Endothelial cell of umbilical vein (primary cell): Measurements from ENCODE around the gene SPIB. TPM values are rescaled to one million over a fixed set of nuclear protein-coding genes. Genes with fewer than 3 reads are reported as not detected.

Experiments used
- BruUV-seq: library from RNA; stranded (reverse); fragments of 400-500 nt; replicated peaks from 2 replicates; lab custom pipeline; 2021; lab: Mats Ljungman, UMichigan
- CTCF ChIA-PET: fragments of 300-600, 350-600 bp; sonication (Branson Sonifier 250); formaldehyde crosslinking; loops from one replicate; lab custom pipeline; 2021; ENCODE audit warnings: antibody characterized with exemption, inconsistent platforms; lab: Charles Lee
- POLR2A ChIA-PET: fragments of 300-600, 350-600 bp; sonication (Branson Sonifier 250); formaldehyde crosslinking; loops from one replicate; lab custom pipeline; 2021; ENCODE audit warnings: antibody characterized with exemption, inconsistent platforms; lab: Charles Lee
- DNase-seq: peaks from one replicate; pipeline ENCODE4 v3.0.0-alpha.2; 2011; ENCODE audit warnings: low read depth, low spot score
- FAIRE-seq: peaks from 2 replicates; lab custom pipeline; 2011; peaks lifted over from hg19 to GRCh38; lab: Jason Lieb, UNC
- H2AFZ ChIP-seq: 2 replicates; pipeline ENCODE4 v1.6.0; 2012; ENCODE audit warnings: low read depth, low read length, control low read depth, inconsistent platforms
- H3K27ac ChIP-seq: 2 replicates; pipeline ENCODE4 v1.5.1; 2011; ENCODE audit warnings: low read depth, mild to moderate bottlenecking, control low read depth, low read length, moderate library complexity; ENCODE audit not compliant: insufficient read depth
- H3K27me3 ChIP-seq, 2 experiments: 2 replicates each; pipeline versions ENCODE4 v1.6.0 to v1.6.1; 2011; ENCODE audit warnings: low read length in 2 of 2, mixed read lengths in 1 of 2; ENCODE audit not compliant: control insufficient read depth in 2 of 2, insufficient read depth in 2 of 2
- H3K36me3 ChIP-seq, 2 experiments: 2 replicates in 1 of 2; 3 replicates in 1 of 2; pipeline ENCODE4 v1.5.1; 2011; ENCODE audit warnings: low read length in 2 of 2, mild to moderate bottlenecking in 1 of 2, moderate library complexity in 1 of 2; ENCODE audit not compliant: control insufficient read depth in 2 of 2, insufficient read depth in 2 of 2; ENCODE audit errors: extremely low read depth in 1 of 2
- H3K4me1 ChIP-seq: 3 replicates; pipeline ENCODE4 v1.5.1; 2011; ENCODE audit warnings: mild to moderate bottlenecking, low read length; ENCODE audit not compliant: control insufficient read depth, insufficient read depth; ENCODE audit errors: extremely low read depth
- H3K4me2 ChIP-seq: 2 replicates; pipeline ENCODE4 v1.6.1; 2011; ENCODE audit warnings: low read length, control low read depth, mixed read lengths; ENCODE audit not compliant: insufficient read depth
- H3K4me3 ChIP-seq, 3 experiments: fragments of 200-600 bp in 1 of 3; sonication (generic), shearing (Covaris generic) in 1 of 3; replicated peaks in 1 of 3; 2 replicates each; pipeline ENCODE4 v1.5.1; 2011 to 2016; ENCODE audit warnings: control low read depth in 3 of 3, low read length in 3 of 3, mild to moderate bottlenecking in 2 of 3, inconsistent platforms in 1 of 3, low read depth in 1 of 3, moderate library complexity in 1 of 3; ENCODE audit not compliant: insufficient read depth in 1 of 3
- H3K79me2 ChIP-seq: 2 replicates; pipeline ENCODE4 v1.6.0; 2012; ENCODE audit warnings: low read length, inconsistent platforms; ENCODE audit not compliant: control insufficient read depth, insufficient read depth
- H3K9ac ChIP-seq: replicated peaks from 2 replicates; pipeline ENCODE3; 2011; ENCODE audit warnings: low read length, control low read depth; ENCODE audit not compliant: insufficient read depth; ENCODE audit errors: extremely low read depth
- H3K9me1 ChIP-seq: replicated peaks from 3 replicates; pipeline ENCODE4 v1.6.0; 2011; ENCODE audit warnings: mild to moderate bottlenecking, low read length; ENCODE audit not compliant: control insufficient read depth, insufficient read depth; ENCODE audit errors: extremely low read depth
- H3K9me3 ChIP-seq: replicated peaks from 2 replicates; pipeline ENCODE4 v1.5.1; 2012; ENCODE audit warnings: low read length, inconsistent platforms; ENCODE audit not compliant: control insufficient read depth, insufficient read depth
- H4K20me1 ChIP-seq: replicated peaks from 2 replicates; pipeline ENCODE3; 2011; ENCODE audit warnings: mild to moderate bottlenecking, low read length; ENCODE audit not compliant: control insufficient read depth, insufficient read depth; ENCODE audit errors: extremely low read depth
- EZH2 ChIP-seq: IDR thresholded peaks from 2 replicates; pipeline ENCODE4 v1.6.1; 2012; ENCODE audit warnings: borderline replicate concordance, low read depth, mild to moderate bottlenecking, moderate library complexity, low read length, inconsistent platforms; ENCODE audit not compliant: severe bottlenecking
- FOS ChIP-seq: IDR thresholded peaks from 2 replicates; pipeline ENCODE4 v1.6.1; 2011; ENCODE audit warnings: mild to moderate bottlenecking, low read length, moderate library complexity, borderline replicate concordance; ENCODE audit not compliant: insufficient read depth
- GATA2 ChIP-seq: IDR thresholded peaks from 2 replicates; pipeline ENCODE4 v1.7.0; 2011; ENCODE audit warnings: low read depth, mild to moderate bottlenecking, moderate library complexity, mixed read lengths, low read length; ENCODE audit not compliant: insufficient read length, insufficient read depth
- JUN ChIP-seq: IDR thresholded peaks from 2 replicates; pipeline ENCODE4 v1.6.1; 2011; ENCODE audit warnings: borderline replicate concordance, low read depth; ENCODE audit not compliant: insufficient read length, insufficient read depth
- MYC ChIP-seq: IDR thresholded peaks from one replicate; pipeline ENCODE4 v1.6.1; 2011; ENCODE audit warnings: mild to moderate bottlenecking, low read depth, low read length
- POLR2A ChIP-seq: IDR thresholded peaks from 2 replicates; pipeline ENCODE4 v1.6.1; 2012; ENCODE audit warnings: low read depth, mild to moderate bottlenecking, control low read depth, low read length
- POLR2AphosphoS5 ChIP-seq: IDR thresholded peaks from 2 replicates; pipeline ENCODE4 v1.6.1; 2012; ENCODE audit warnings: low read depth, mild to moderate bottlenecking, control low read depth, low read length, moderate library complexity; ENCODE audit not compliant: insufficient read depth
- dilution Hi-C: fragments of 300-500 bp; cut with MboI; formaldehyde crosslinking; loops from one replicate; pipeline ENCODE4 v1.15.0; 2019; ENCODE audit warnings: low sequenced_read_pairs; ENCODE audit not compliant: extremely low pct_ligation_motif_present
- intact Hi-C: fragments of 100-400 bp; cut with micrococcal nuclease; formaldehyde crosslinking; loops from one replicate; pipeline ENCODE4 v1.10.0; 2022
- polyA plus RNA-seq, 4 experiments: library from polyadenylated mRNA; depleted of rRNA in 3 of 4; stranded (reverse) in 3 of 4; unstranded in 1 of 4; fragments of >200 nt; gene quantifications; 2 replicates each; pipeline versions ENCODE4 v1.2.1 to v1.2.3, GENCODE V29; 2011 to 2012; ENCODE audit warnings: missing spikeins in 1 of 4
- total RNA-seq: library from RNA; stranded (reverse); gene quantifications from 2 replicates; pipeline ENCODE4 v1.2.3, GENCODE V29; 2021
- TF ChIP-seq, protein P1 (sequence below): IDR thresholded peaks from 2 replicates; pipeline ENCODE4 v1.6.1; 2011; ENCODE audit not compliant: insufficient read depth, insufficient read length
- TF ChIP-seq, protein P2 (sequence below), 2 donors: IDR thresholded peaks; 1 replicate in 1 of 2; 2 replicates in 1 of 2; pipeline ENCODE4 v1.5.1; 2011; ENCODE audit warnings: low read length in 2 of 2, mild to moderate bottlenecking in 2 of 2, moderate library complexity in 2 of 2, control low read depth in 1 of 2, inconsistent platforms in 1 of 2, low read depth in 1 of 2; ENCODE audit not compliant: insufficient read depth in 1 of 2; ENCODE audit errors: extremely low read depth in 1 of 2

Gene SPIB
- total and polyA plus RNA-seq, 2 donors (not counting 3 experiments of a cell fraction or from before 2014, with no cell fraction given) = not detected

- no peak overlapping the region for H3K9ac ChIP-seq
- POLR2A ChIA-PET = no interaction called here
- no peaks in the 10 kb centered on the region for H4K20me1 ChIP-seq
- no peak overlapping the region for H3K4me3 ChIP-seq
- peaks cover 15 to 21% of the 10 kb centered on the region in 2 experiments for H3K27me3 ChIP-seq
- BruUV-seq = no TSS peak
- FAIRE-seq (no peak), DNase-seq (no peak)
- no peak overlapping the region for H3K4me2 ChIP-seq
- TF ChIP-seq POLR2AphosphoS5 (no peak), MYC (no peak), EZH2 (no peak), FOS (no peak), JUN (no peak)
- TF ChIP-seq, protein P1, sequence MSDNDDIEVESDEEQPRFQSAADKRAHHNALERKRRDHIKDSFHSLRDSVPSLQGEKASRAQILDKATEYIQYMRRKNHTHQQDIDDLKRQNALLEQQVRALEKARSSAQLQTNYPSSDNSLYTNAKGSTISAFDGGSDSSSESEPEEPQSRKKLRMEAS = no peak
- intact Hi-C loops (no loop called here), dilution Hi-C loops (no loop called here)
- H3K27ac ChIP-seq = no peak overlapping the region
- no peak overlapping the region for H2AFZ ChIP-seq
- no peaks in the 10 kb centered on the region for H3K36me3 ChIP-seq
- H3K79me2 ChIP-seq = no peaks in the 10 kb centered on the region
- no peaks in the 10 kb centered on the region for H3K9me3 ChIP-seq
- H3K9me1 ChIP-seq = no peaks in the 10 kb centered on the region
- CTCF ChIA-PET = interaction anchor here (1.6 kb wide), 1 partner anchor 52 kb away, joined by 3 read pairs; no protein-coding TSS in a partner anchor
- H3K4me1 ChIP-seq = no peaks in the 10 kb centered on the region
Observed at GRCh38 chr19:50420127-50420526, 1.4 kb downstream of the SPIB start.

- no peak for TF ChIP-seq GATA2
- TF ChIP-seq, protein P1 = no peak
- TF ChIP-seq, protein P2, sequence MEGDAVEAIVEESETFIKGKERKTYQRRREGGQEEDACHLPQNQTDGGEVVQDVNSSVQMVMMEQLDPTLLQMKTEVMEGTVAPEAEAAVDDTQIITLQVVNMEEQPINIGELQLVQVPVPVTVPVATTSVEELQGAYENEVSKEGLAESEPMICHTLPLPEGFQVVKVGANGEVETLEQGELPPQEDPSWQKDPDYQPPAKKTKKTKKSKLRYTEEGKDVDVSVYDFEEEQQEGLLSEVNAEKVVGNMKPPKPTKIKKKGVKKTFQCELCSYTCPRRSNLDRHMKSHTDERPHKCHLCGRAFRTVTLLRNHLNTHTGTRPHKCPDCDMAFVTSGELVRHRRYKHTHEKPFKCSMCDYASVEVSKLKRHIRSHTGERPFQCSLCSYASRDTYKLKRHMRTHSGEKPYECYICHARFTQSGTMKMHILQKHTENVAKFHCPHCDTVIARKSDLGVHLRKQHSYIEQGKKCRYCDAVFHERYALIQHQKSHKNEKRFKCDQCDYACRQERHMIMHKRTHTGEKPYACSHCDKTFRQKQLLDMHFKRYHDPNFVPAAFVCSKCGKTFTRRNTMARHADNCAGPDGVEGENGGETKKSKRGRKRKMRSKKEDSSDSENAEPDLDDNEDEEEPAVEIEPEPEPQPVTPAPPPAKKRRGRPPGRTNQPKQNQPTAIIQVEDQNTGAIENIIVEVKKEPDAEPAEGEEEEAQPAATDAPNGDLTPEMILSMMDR (IDR thresholded peaks at IDR 0.05; ENCODE audit: extremely low read depth in 1 of 2, insufficient read depth in 1 of 2, low read depth in 1 of 2, low read length in 2 of 2) = no peak
- no peak for TF ChIP-seq JUN
- TF ChIP-seq POLR2AphosphoS5 = no peak
- no peak for TF ChIP-seq FOS
- TF ChIP-seq MYC = no peak
- TF ChIP-seq POLR2A = no peak
- TF ChIP-seq EZH2 = no peak
- Histone ChIP-seq H3K9me1 (no peaks in the 10 kb centered on the region), H4K20me1 (no peaks in the 10 kb centered on the region), H3K4me2 (no peak overlapping the region), H3K4me1 (no peaks in the 10 kb centered on the region), H2AFZ (no peak overlapping the region), H3K27ac (no peak overlapping the region), H3K4me3 (no peak overlapping the region), H3K79me2 (no peaks in the 10 kb centered on the region), H3K9ac (no peak overlapping the region), H3K27me3 (peaks cover 15 to 21% of the 10 kb centered on the region in 2 experiments), H3K9me3 (no peaks in the 10 kb centered on the region), H3K36me3 (no peaks in the 10 kb centered on the region)
- ChIA-PET CTCF (interaction anchor here (1.6 kb wide), 1 partner anchor 52 kb away, joined by 3 read pairs; no protein-coding TSS in a partner anchor), POLR2A (no interaction called here)
- no TSS peak for BruUV-seq
- dilution Hi-C loops (no loop called here), intact Hi-C loops (no loop called here)
- FAIRE-seq (no peak), DNase-seq (no peak)
Observed at GRCh38 chr19:50420808-50421207, 2.1 kb downstream of the SPIB start.
